GM06990 (cell line): Measurements from ENCODE around the gene RALGAPA2.

Experiments used
- DNase-seq: peaks from one replicate; pipeline ENCODE4 v3.0.0-alpha.2; 2011; ENCODE audit not compliant: insufficient read length; ENCODE audit errors: extremely low read depth
- H3K27me3 ChIP-seq: replicated peaks from 2 replicates; pipeline ENCODE4 v1.6.0; 2011; ENCODE audit warnings: low read length; ENCODE audit not compliant: control insufficient read depth, insufficient read depth
- H3K36me3 ChIP-seq: 2 replicates; pipeline ENCODE4 v1.5.1; 2011; ENCODE audit warnings: low read length; ENCODE audit not compliant: control insufficient read depth, insufficient read depth
- H3K4me3 ChIP-seq: replicated peaks from 2 replicates; pipeline ENCODE4 v1.5.1; 2011; ENCODE audit warnings: low read depth, mild to moderate bottlenecking, control low read depth, low read length
- TF ChIP-seq, protein P1 (sequence below): IDR thresholded peaks from 2 replicates; pipeline ENCODE4 v1.5.1; 2011; ENCODE audit warnings: low read length, control low read depth, mild to moderate bottlenecking, inconsistent platforms; ENCODE audit not compliant: insufficient read depth, poor library complexity, severe bottlenecking

Gene RALGAPA2

GRCh38 chr20:20482453-20482852, 230.0 kb downstream of the RALGAPA2 start:
- Histone ChIP-seq H3K27me3 (no peaks in the 10 kb centered on the region), H3K4me3 (no peak overlapping the region), H3K36me3 (no peaks in the 10 kb centered on the region)
- DNase-seq = no peak
- TF ChIP-seq, protein P1, sequence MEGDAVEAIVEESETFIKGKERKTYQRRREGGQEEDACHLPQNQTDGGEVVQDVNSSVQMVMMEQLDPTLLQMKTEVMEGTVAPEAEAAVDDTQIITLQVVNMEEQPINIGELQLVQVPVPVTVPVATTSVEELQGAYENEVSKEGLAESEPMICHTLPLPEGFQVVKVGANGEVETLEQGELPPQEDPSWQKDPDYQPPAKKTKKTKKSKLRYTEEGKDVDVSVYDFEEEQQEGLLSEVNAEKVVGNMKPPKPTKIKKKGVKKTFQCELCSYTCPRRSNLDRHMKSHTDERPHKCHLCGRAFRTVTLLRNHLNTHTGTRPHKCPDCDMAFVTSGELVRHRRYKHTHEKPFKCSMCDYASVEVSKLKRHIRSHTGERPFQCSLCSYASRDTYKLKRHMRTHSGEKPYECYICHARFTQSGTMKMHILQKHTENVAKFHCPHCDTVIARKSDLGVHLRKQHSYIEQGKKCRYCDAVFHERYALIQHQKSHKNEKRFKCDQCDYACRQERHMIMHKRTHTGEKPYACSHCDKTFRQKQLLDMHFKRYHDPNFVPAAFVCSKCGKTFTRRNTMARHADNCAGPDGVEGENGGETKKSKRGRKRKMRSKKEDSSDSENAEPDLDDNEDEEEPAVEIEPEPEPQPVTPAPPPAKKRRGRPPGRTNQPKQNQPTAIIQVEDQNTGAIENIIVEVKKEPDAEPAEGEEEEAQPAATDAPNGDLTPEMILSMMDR = no peak

GRCh38 chr20:20480689-20481088, 231.8 kb downstream of the RALGAPA2 start:
- DNase-seq = no peak
- TF ChIP-seq, protein P1 = no peak
- H3K36me3 ChIP-seq = no peaks in the 10 kb centered on the region
- no peaks in the 10 kb centered on the region for H3K27me3 ChIP-seq
- H3K4me3 ChIP-seq = no peak overlapping the region

DNA sequence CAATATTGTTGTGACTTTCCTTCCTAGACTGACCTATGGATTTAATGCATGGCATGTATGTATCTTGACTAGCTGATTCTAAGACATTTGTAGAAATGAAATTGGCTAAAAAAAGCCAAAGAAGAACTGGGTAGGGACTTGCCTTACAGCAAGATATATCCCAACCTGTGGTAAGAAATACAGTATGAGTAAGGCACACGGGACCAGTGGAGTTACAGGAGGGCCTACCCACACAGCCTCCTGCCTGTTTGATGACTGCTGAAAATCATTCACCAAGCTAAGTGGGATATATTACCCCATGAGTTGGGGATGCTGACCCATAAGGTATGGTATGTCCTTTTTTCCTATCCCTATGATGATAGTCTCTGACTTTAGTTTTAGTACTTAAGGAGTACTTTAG, 232.3 kb downstream of the RALGAPA2 start:
- Histone ChIP-seq H3K36me3 (no peaks in the 10 kb centered on the region), H3K27me3 (no peaks in the 10 kb centered on the region), H3K4me3 (no peak overlapping the region)
- DNase-seq = no peak
- TF ChIP-seq, protein P1 = no peak

DNA sequence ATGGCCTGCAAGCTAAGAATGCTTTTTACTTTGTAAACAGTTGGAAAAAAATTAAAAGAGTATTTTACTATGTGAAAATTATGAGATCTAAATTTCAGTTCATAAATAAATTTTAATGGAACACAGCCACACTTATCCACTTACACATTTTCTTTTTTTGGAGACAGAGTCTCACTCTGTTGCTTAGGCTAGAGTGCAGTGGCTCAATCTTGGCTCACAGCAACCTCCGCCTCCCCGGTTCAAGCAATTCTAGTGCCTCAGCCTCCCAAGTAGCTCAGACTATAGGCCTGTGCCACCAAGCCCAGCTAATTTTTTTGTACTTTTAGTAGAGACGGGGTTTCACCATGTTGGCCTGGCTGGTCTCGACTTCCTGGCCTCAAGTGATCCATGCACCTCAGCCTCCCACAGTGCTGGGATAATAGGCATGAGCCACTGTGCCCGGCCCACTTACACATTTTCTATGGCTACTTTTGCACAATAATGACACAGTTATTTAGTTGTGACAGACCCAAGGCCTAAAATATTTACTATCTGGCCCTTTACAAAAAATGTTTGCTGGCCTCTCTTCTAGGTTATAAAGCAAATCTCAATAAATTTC, 234.9 kb downstream of the RALGAPA2 start:
- H3K27me3 ChIP-seq = no peaks in the 10 kb centered on the region
- TF ChIP-seq, protein P1 = no peak
- H3K4me3 ChIP-seq = no peak overlapping the region
- H3K36me3 ChIP-seq = no peaks in the 10 kb centered on the region
- DNase-seq = no peak

DNA sequence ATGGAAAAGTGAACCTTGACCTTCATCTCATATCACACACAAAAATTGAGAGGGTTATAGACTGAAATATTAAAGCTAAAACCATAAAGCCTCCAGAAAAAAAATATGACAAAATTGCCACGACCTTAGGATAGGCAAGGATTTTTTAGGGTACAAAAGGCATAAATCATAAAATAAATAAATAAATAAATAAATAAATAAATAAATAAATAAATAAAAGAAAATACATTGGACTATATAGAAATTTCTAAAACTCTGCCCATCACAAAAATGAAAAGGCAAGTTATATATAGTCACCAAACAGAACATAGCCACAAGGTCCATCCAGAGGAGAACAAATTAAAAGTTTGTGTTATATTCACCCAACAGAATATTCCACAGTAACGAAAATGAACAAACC, 235.9 kb downstream of the RALGAPA2 start:
- Histone ChIP-seq H3K27me3 (no peaks in the 10 kb centered on the region), H3K36me3 (no peaks in the 10 kb centered on the region), H3K4me3 (no peak overlapping the region)
- DNase-seq = no peak
- TF ChIP-seq, protein P1 = no peak

DNA sequence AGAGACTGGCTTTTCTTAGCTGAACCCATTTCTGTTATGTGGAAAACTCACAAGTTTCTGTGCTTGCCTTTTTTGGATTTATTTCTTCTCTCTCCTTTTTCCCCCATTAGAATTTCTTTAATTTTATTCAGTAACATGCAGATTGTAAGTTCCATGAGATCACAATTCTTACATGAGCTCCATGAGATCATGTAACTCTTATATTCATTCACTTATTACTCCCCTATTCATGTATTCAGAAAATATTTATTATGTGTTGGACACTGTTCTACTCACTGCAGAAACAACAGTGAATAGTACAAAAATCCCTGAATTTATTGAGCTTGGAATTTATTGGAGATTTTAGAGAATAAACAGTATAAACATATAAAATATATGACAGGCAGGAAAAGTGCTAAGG, 238.8 kb downstream of the RALGAPA2 start:
- TF ChIP-seq, protein P1 = no peak
- no peak for DNase-seq
- H3K27me3 ChIP-seq = no peaks in the 10 kb centered on the region
- no peak overlapping the region for H3K4me3 ChIP-seq
- H3K36me3 ChIP-seq = no peaks in the 10 kb centered on the region
